Stimulated activated CD8-positive, alpha-beta memory T cell treated with anti-CD3 and anti-CD28 coated beads, Interleukin-2, amount 100 ng/mL, for 48 hours (primary cell): ENCODE results near the gene EDNRA.

Source experiments
- DNase-seq, 2 donors: peaks; one replicate each; pipeline ENCODE4 v3.0.0-alpha.2; 2020; ENCODE audit warnings: low read depth in 2 of 2

The EDNRA gene

GRCh38 chr4:147539959-147540358 is 59.1 kb downstream of the EDNRA start:
- no peak for DNase-seq

GRCh38 chr4:147542229-147542990 is 61.5 kb downstream of the EDNRA start:
- DNase-seq: no peak

- no peak for DNase-seq
Measured at GRCh38 chr4:147543034-147543433, 62.1 kb downstream of the EDNRA start.

GRCh38 chr4:147546349-147546748 is 65.5 kb downstream of the EDNRA start:
- DNase-seq: no peak

GRCh38 chr4:147547314-147548056 is 66.6 kb downstream of the EDNRA start:
- DNase-seq: no peak

- DNase-seq: no peak
Measured at GRCh38 chr4:147548256-147548655, 67.4 kb downstream of the EDNRA start.

- DNase-seq: no peak
Measured at GRCh38 chr4:147550626-147551246, 69.8 kb downstream of the EDNRA start.

- DNase-seq: no peak
Measured at GRCh38 chr4:147560625-147561024, 79.7 kb downstream of the EDNRA start.

GRCh38 chr4:147566762-147567161 is 85.9 kb downstream of the EDNRA start:
- no peak for DNase-seq

- DNase-seq: no peak
Measured at GRCh38 chr4:147567276-147567675, 86.4 kb downstream of the EDNRA start.

GRCh38 chr4:147570616-147571015 is 89.7 kb downstream of the EDNRA start:
- DNase-seq: no peak

- no peak for DNase-seq
Measured at GRCh38 chr4:147571036-147571770, 90.3 kb downstream of the EDNRA start.

- DNase-seq: no peak
Measured at GRCh38 chr4:147576084-147576483, 95.2 kb downstream of the EDNRA start.

GRCh38 chr4:147578051-147578476 is 97.2 kb downstream of the EDNRA start:
- no peak for DNase-seq

GRCh38 chr4:147578593-147578992 is 97.7 kb downstream of the EDNRA start:
- no peak for DNase-seq

- DNase-seq: no peak
Measured at GRCh38 chr4:147580396-147580795, 99.5 kb downstream of the EDNRA start.

GRCh38 chr4:147581606-147582350 is 100.9 kb downstream of the EDNRA start:
- no peak for DNase-seq

- DNase-seq: no peak
Measured at GRCh38 chr4:147582386-147583060, 101.6 kb downstream of the EDNRA start.

- no peak for DNase-seq
Measured at GRCh38 chr4:147583876-147584275, 103.0 kb downstream of the EDNRA start.

- no peak for DNase-seq
Measured at GRCh38 chr4:147586032-147586431, 105.1 kb downstream of the EDNRA start.

- no peak for DNase-seq
Measured at GRCh38 chr4:147586637-147587036, 105.7 kb downstream of the EDNRA start.
